Astrocyte (in vitro differentiated cells and primary cell): ENCODE measurements around the gene TBC1D5. TPM values are rescaled to one million over a fixed set of nuclear protein-coding genes. Genes with fewer than 3 reads are reported as not detected.

ENCODE experiments used
- DNase-seq: peaks from one replicate; pipeline ENCODE4 v3.0.0-alpha.2; 2010; ENCODE audit warnings: low read depth
- FAIRE-seq: peaks from 2 replicates; lab custom pipeline; 2011; peaks lifted over from hg19 to GRCh38; lab: Jason Lieb, UNC
- H2AFZ ChIP-seq: 2 replicates; pipeline ENCODE4 v1.6.0; 2012; ENCODE audit warnings: low read depth, low read length, inconsistent platforms
- H3K27ac ChIP-seq: 2 replicates; pipeline ENCODE4 v1.5.1; 2011; ENCODE audit warnings: low read depth, low read length, inconsistent platforms
- H3K27me3 ChIP-seq: 2 replicates; pipeline ENCODE4 v1.6.0; 2011; ENCODE audit warnings: low read length, inconsistent platforms; ENCODE audit not compliant: insufficient read depth
- H3K36me3 ChIP-seq: 2 replicates; pipeline ENCODE4 v1.5.1; 2011; ENCODE audit warnings: low read length, inconsistent platforms; ENCODE audit not compliant: insufficient read depth
- H3K4me1 ChIP-seq: 2 replicates; pipeline ENCODE4 v1.5.1; 2011; ENCODE audit warnings: low read length, inconsistent platforms; ENCODE audit not compliant: insufficient read depth
- H3K4me2 ChIP-seq: 2 replicates; pipeline ENCODE4 v1.6.0; 2012; ENCODE audit warnings: low read length, inconsistent platforms
- H3K4me3 ChIP-seq: 2 replicates; pipeline ENCODE4 v1.5.1; 2011; ENCODE audit warnings: low read depth, mild to moderate bottlenecking, low read length, inconsistent platforms; ENCODE audit not compliant: insufficient read depth
- H3K79me2 ChIP-seq: 2 replicates; pipeline ENCODE4 v1.6.0; 2012; ENCODE audit warnings: mild to moderate bottlenecking, low read length, inconsistent platforms; ENCODE audit not compliant: insufficient read depth
- H3K9ac ChIP-seq: 2 replicates; pipeline ENCODE4 v1.6.0; 2012; ENCODE audit warnings: mild to moderate bottlenecking, low read length, inconsistent platforms
- H3K9me3 ChIP-seq: 2 replicates; pipeline ENCODE4 v1.5.1; 2012; ENCODE audit warnings: low read depth, mild to moderate bottlenecking, low read length, inconsistent platforms; ENCODE audit not compliant: insufficient read depth
- H4K20me1 ChIP-seq: 2 replicates; pipeline ENCODE4 v1.6.0; 2012; ENCODE audit warnings: low read length, inconsistent platforms; ENCODE audit not compliant: insufficient read depth
- H3K27ac Mint-ChIP-seq: one replicate; pipeline ENCODE4 v1.8.0; 2021; ENCODE audit warnings: mild to moderate bottlenecking, mixed read lengths; ENCODE audit not compliant: unreplicated experiment
- H3K27me3 Mint-ChIP-seq: one replicate; pipeline ENCODE4 v1.8.0; 2021; ENCODE audit warnings: low read depth, mixed read lengths; ENCODE audit not compliant: unreplicated experiment
- H3K36me3 Mint-ChIP-seq: one replicate; pipeline ENCODE4 v1.8.0; 2021; ENCODE audit warnings: low read depth, mixed read lengths; ENCODE audit not compliant: unreplicated experiment
- H3K4me1 Mint-ChIP-seq: one replicate; pipeline ENCODE4 v1.8.0; 2021; ENCODE audit warnings: low read depth, mixed read lengths; ENCODE audit not compliant: unreplicated experiment
- H3K4me3 Mint-ChIP-seq: one replicate; pipeline ENCODE4 v1.8.0; 2021; ENCODE audit warnings: mild to moderate bottlenecking, moderate library complexity, mixed read lengths; ENCODE audit not compliant: unreplicated experiment
- H3K9me3 Mint-ChIP-seq: one replicate; pipeline ENCODE4 v1.8.0; 2021; ENCODE audit warnings: mild to moderate bottlenecking, mixed read lengths; ENCODE audit not compliant: unreplicated experiment
- EZH2 ChIP-seq: IDR thresholded peaks from 2 replicates; pipeline ENCODE4 v1.6.1; 2012; ENCODE audit warnings: mild to moderate bottlenecking, low read length, inconsistent platforms; ENCODE audit not compliant: insufficient read depth
- total RNA-seq: library from RNA; stranded (reverse); gene quantifications from 2 replicates; pipeline ENCODE4 v1.2.1, GENCODE V29; 2021
- TF ChIP-seq, protein P1 (sequence below): IDR thresholded peaks from 2 replicates; pipeline ENCODE4 v1.5.1; 2011; ENCODE audit warnings: low read depth, mild to moderate bottlenecking, inconsistent platforms, low read length, moderate library complexity; ENCODE audit not compliant: insufficient read depth

TBC1D5 gene
- total RNA-seq, 1 donor from 2014 or later: 23.0 TPM

DNA sequence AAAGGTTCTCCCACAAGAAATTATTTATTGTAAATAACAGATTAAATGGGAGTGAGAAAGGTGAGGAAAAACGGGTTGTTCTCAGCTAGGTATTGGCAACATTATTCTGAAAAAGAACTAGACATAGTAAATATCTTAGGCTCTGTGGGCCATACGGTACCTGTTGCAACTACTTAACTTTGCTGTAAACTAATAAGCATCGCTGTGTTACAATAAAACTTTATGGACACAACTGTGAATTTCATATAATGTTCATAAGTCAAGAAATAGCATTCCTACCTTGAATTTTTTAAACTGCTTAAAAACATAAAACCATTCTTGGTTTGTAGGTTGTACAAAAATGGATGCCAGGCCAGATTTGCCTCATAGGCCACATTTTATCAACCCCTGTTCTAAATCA, 183.9 kb downstream of the TBC1D5 start:
- Histone ChIP-seq H3K4me3 (no peak overlapping the region), H3K9me3 (no peaks in the 10 kb centered on the region), H4K20me1 (no peaks in the 10 kb centered on the region), H3K27me3 (no peaks in the 10 kb centered on the region), H3K79me2 (no peaks in the 10 kb centered on the region), H3K27ac (no peak overlapping the region), H3K9ac (no peak overlapping the region), H3K4me2 (no peak overlapping the region), H3K4me1 (no peaks in the 10 kb centered on the region), H2AFZ (no peak overlapping the region), H3K36me3 (no peaks in the 10 kb centered on the region)
- Mint-ChIP-seq H3K27me3 (no peaks in the 10 kb centered on the region), H3K4me1 (no peaks in the 10 kb centered on the region), H3K27ac (no peak overlapping the region), H3K36me3 (peaks cover 2% of the 10 kb centered on the region), H3K9me3 (no peaks in the 10 kb centered on the region), H3K4me3 (no peak overlapping the region)
- FAIRE-seq (no peak), DNase-seq (no peak)
- TF ChIP-seq EZH2: no peak
- TF ChIP-seq, protein P1, sequence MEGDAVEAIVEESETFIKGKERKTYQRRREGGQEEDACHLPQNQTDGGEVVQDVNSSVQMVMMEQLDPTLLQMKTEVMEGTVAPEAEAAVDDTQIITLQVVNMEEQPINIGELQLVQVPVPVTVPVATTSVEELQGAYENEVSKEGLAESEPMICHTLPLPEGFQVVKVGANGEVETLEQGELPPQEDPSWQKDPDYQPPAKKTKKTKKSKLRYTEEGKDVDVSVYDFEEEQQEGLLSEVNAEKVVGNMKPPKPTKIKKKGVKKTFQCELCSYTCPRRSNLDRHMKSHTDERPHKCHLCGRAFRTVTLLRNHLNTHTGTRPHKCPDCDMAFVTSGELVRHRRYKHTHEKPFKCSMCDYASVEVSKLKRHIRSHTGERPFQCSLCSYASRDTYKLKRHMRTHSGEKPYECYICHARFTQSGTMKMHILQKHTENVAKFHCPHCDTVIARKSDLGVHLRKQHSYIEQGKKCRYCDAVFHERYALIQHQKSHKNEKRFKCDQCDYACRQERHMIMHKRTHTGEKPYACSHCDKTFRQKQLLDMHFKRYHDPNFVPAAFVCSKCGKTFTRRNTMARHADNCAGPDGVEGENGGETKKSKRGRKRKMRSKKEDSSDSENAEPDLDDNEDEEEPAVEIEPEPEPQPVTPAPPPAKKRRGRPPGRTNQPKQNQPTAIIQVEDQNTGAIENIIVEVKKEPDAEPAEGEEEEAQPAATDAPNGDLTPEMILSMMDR: no peak

DNA sequence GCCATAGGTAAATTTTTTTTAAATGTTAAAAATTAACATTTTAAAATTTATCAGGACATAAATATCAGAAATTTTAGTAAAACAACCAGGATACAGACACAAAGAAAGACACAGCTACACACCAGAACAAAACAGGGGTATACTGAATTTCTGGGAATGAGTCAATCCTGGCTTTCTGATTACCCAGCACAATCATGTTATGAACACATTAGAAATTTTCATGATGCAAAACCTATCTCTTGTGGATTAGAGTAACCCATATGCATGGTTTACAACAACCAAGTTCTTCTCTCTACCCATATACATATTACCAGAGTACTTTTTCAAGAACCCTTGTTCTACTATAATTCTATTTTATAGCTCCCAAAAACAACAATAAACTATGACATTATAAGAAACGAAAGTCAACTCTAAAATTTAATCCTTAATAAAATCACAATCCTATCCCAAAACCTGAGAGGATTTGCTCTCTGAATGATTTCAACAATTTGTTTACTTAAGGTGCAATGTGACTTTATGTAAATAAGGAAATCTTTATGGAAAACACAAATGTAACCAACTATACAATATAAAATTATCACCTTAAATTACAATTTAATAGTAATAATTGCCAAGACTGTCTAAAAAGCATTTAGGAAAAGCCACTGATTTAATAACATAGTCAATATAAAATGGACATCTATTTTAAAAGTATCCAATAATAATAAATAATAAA, 184.5 kb downstream of the TBC1D5 start:
- no peaks in the 10 kb centered on the region for H3K27me3 ChIP-seq
- Mint-ChIP-seq H3K4me1 (peaks cover 2% of the 10 kb centered on the region), H3K27me3 (no peaks in the 10 kb centered on the region), H3K9me3 (no peaks in the 10 kb centered on the region), H3K27ac (no peak overlapping the region), H3K4me3 (no peak overlapping the region), H3K36me3 (peaks cover 2% of the 10 kb centered on the region)
- no peak overlapping the region for H3K9ac ChIP-seq
- no peaks in the 10 kb centered on the region for H4K20me1 ChIP-seq
- FAIRE-seq (no peak), DNase-seq (no peak)
- H3K9me3 ChIP-seq: no peaks in the 10 kb centered on the region
- no peaks in the 10 kb centered on the region for H3K79me2 ChIP-seq
- H3K4me3 ChIP-seq: no peak overlapping the region
- no peaks in the 10 kb centered on the region for H3K4me1 ChIP-seq
- no peak overlapping the region for H3K27ac ChIP-seq
- TF ChIP-seq EZH2: no peak
- TF ChIP-seq, protein P1: no peak
- H3K4me2 ChIP-seq: no peak overlapping the region
- H2AFZ ChIP-seq: no peak overlapping the region
- H3K36me3 ChIP-seq: no peaks in the 10 kb centered on the region

DNA sequence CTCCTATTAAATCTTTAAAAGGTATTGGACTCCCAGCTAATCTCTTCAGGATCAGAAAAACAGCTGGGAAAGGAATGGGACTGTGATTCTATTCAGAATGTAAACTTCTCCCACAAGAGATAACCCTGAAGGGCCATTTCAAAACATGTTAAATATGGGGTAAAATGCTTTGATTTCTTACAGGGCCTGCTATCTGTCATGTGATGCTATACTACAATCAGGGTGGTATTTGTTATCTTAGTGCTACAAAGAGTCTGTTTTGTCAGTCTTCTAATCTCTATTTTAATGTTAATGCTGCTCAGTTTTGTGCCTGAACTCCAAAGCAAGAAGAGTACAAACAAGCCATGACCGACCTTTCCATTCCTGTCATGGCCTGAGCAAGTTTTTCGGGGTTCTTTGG, 186.9 kb downstream of the TBC1D5 start:
- H3K9me3 ChIP-seq: no peaks in the 10 kb centered on the region
- FAIRE-seq: no peak
- no peak overlapping the region for H3K9ac ChIP-seq
- H3K4me1 ChIP-seq: no peaks in the 10 kb centered on the region
- DNase-seq: no peak
- H3K9me3 Mint-ChIP-seq: no peaks in the 10 kb centered on the region
- no peaks in the 10 kb centered on the region for H3K27me3 Mint-ChIP-seq
- H3K36me3 Mint-ChIP-seq: peaks cover 2% of the 10 kb centered on the region
- H3K27me3 ChIP-seq: no peaks in the 10 kb centered on the region
- no peaks in the 10 kb centered on the region for H3K36me3 ChIP-seq
- TF ChIP-seq, protein P1: no peak
- no peak for TF ChIP-seq EZH2
- H3K4me3 ChIP-seq: no peak overlapping the region
- H3K79me2 ChIP-seq: no peaks in the 10 kb centered on the region
- H3K4me1 Mint-ChIP-seq: peaks cover 2% of the 10 kb centered on the region
- H3K27ac Mint-ChIP-seq: no peak overlapping the region
- H2AFZ ChIP-seq: no peak overlapping the region
- H3K4me2 ChIP-seq: no peak overlapping the region
- H3K27ac ChIP-seq: no peak overlapping the region
- H4K20me1 ChIP-seq: no peaks in the 10 kb centered on the region
- no peak overlapping the region for H3K4me3 Mint-ChIP-seq
